Cardiac septum (tissue), 1 donor: ENCODE results near the gene MIA2. TPM values are rescaled to one million over a fixed set of nuclear protein-coding genes. Genes with fewer than 3 reads are reported as not detected.
A peak's percentile ranks its signal among the peaks of the same experiment; 100 is the strongest.
"Not testable (repeated sequence)": the region's sequence is repeated elsewhere in the genome, so short reads cannot be mapped to it uniquely, and the experiment has no call there.

Experiments
- DNase-seq: peaks from one replicate; pipeline ENCODE4 v3.0.0-alpha.2; 2020; ENCODE audit warnings: low spot score
- intact Hi-C: fragments of 100-400 bp; cut with DNase I; formaldehyde crosslinking; loops from one replicate; pipeline ENCODE4 v1.14.0; 2022
- total RNA-seq: library from RNA; stranded (reverse); fragmentation: NEBNext Ultra II Directional; extraction: Animal tissue kit (Norgen Biotek cat#: 25700); gene quantifications from one replicate; pipeline ENCODE4 v1.2.1, GENCODE V29; 2021
- donor health status: DM: no; HTN: no; CAD: no.

The MIA2 gene
- total RNA-seq, 1 donor from 2014 or later, result 24.0 TPM

DNA sequence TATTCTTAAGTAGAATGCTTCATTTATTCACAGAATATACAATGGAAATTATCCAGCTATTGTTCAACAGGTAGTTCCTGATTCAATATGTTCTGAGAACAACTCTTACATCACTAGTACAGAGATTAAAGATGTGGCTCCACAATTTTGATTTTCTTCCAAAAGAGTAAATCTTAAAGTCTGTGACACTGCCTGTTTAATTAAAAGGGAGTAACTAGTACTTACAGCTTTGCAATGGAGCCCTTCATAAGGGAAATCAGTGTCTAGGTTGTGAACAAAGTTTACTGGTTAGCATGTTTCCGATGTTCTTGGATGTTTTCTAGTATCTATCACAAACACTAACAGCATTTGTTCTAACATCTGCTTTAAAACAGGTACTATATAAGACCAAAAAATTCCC lies 30.8 kb downstream of the MIA2 start:
- intact Hi-C loops, result loop anchor here (10.0 kb wide), 1 partner anchor 160 kb away; the partner anchor contains the start of gene SEC23A
- DNase-seq, result no peak

DNA sequence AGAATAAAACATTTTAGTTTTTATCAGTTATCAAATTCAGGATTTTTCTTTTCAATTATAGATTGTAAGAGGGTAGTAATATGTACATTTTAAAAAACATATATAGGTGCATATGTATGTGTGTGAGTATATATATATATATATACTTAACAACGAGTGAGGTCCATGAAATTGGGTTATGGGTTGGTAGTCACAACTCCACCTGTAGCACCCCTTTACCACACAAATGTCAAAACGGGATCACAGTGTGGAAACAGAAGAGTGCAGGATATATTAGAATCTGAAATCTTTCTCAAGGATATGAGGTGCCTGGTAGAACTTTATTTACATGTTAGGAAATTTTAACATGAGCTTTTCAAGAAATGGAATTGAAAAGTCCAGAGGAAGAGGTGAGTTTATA lies 31.3 kb downstream of the MIA2 start:
- DNase-seq, result no peak
- intact Hi-C loops, result loop anchor here (5.0 to 10.0 kb wide), 2 partner anchors 37 to 160 kb away; partner anchors contain the start of gene SEC23A

DNA sequence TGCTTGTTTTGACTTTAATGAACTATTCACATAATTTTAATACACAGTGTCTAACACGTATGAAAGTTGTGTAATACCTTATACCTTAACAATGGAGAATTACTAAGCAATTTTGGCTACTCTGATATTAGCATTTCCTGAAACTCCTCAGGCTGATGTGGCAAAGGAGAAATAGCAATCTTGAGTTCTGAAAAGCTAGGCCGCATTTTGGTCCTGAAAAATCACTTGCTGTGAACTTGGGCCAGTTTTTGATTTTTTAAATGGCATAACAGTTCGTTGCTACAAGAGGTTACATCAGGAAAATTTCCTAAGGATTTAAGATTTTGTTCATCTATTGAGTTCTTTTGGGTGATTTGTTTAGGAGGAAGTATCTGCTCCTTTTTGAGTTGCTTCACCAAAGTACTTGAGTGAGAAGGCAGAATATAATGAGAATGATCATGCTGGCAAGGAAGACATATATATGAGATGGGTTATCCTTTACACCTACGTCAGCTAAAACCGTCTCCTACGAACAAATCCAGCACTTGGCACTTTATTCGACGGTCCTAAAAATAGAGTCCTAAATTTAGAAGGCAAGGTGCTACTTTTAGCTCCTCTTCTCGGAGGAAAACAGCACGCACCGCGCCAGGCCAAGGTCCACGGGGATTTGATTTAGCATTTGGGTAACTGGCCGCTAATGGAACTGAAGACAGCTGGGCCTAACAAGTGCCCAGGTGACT lies 32.2 kb downstream of the MIA2 start:
- no peak for DNase-seq
- intact Hi-C loops, result loop anchor here (2.0 to 10.0 kb wide), 4 partner anchors 36 to 165 kb away; partner anchors contain the start of genes SEC23A and TRAPPC6B

DNA sequence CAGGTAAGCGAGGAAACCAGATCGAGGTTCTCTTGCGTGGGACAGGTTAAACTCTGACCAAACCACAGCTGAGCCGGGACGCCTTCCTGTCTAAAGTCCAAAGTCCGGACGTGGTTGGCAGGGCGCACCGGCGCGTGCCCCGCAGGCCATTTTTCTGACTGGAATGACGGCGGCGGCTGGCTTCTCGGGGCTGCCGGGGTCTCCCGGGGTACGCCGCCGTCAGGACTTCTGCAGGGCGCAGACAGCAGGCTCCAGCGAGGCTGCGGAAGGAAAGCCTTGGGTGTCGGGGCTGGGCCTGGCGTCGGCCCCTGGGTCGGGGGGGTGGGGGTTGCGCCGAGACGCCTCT lies 32.8 kb downstream of the MIA2 start:
- peak; percentile 81 for DNase-seq
- intact Hi-C loops, result loop anchor here (2.0 to 10.0 kb wide), 4 partner anchors 36 to 164 kb away; partner anchors contain the start of genes SEC23A and TRAPPC6B

DNA sequence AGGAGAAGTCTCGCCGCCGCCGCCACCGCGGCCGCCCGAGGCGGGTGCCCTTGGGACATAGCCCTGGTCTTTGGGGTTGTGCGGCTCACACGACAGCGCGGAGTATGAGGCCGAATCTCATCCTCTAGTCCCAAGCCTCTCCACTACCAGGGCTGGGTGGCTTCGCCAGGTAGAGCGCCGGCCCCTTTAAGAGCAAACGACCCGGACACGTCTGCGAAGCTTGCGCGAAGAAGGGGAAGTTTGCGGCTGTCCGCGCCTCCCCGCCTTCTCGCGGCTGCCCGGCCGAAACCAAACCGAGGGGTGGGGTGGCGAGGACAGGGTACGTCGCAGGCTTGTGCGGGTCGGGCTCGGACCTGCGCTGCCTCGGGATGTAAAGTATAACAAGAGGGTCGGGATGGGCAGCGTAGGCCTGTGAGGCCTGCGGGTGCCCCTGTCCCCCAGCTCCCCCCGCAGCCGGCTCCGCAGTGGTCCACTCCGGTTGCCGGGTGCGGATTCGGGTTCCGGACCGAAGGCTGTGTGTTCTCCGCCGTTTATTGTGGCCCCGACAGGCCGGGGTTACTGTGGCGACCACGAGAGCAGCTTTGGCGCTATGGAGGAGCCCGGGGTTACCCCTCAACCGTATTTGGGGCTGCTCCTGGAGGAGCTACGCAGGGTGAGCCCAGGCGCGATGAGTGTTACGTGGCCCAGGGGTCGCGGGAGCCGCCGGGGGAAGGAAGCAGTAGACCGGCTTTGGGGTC lies 33.3 kb downstream of the MIA2 start:
- DNase-seq, result peak; percentile 96
- intact Hi-C loops, result loop anchor here (2.0 to 10.0 kb wide), 4 partner anchors 35 to 164 kb away; partner anchors contain the start of genes SEC23A and TRAPPC6B

DNA sequence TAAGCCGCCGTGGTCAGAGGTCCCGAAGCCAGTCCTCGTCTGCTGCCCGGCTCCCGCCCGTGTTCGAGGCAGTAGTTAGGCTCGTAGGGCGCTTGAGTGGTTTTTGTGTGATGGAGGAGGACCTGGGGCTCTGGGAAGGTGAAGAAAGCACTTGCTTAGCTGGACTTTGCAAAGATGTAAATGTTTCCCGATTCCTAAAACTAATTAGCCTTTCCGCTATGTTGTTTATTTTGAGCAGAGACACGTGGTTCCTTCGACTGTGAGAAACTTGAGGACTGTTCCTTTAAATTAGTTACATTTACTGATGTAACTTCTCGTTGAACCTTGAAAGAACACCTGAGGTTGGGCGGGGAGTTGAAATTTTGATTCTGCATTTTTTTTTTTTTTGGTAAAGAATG lies 33.9 kb downstream of the MIA2 start:
- peak; percentile 76 for DNase-seq
- intact Hi-C loops, result loop anchor here (2.0 to 10.0 kb wide), 4 partner anchors 35 to 163 kb away; partner anchors contain the start of genes SEC23A and TRAPPC6B

DNA sequence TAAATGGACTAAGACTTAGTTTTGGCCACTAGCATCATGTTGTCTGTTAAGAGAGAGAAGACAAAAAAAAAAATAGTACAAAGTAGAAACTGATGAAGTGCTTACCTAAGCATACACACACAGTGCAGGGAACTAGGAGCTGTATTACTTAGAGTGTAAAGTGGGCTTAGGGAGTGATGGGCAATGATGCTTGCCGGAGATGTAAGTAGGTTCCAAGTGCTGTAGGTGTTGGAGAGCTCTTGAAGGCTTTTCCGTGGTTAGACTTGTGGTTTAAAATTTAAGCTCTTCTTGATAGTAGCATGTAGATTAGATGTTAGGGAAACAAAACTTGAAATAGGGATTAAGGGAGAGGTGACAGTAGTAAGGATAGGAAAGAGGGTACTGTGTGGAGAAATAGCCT lies 34.7 kb downstream of the MIA2 start:
- DNase-seq, result no peak
- intact Hi-C loops, result loop anchor here (5.0 to 10.0 kb wide), 2 partner anchors 34 to 164 kb away; partner anchors contain the start of gene SEC23A

DNA sequence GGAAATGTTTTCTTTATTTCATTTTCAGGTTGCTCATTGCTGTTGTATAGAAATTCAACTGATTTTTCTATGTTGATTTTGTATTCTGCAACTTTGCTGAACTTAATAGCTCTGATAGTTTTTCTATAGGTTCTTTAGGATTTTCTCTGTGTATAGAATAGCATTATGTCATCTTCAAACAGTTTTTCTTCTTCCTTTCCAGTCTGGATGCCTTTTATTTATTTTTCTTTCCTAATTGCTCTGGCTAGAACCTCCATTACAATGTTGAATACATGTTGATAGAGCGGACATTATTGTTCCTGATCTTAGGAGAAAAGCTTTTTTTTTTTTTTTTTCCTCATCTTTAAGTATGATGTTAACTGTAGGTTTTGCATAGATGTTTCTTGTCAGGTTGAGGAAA lies 39.2 kb downstream of the MIA2 start:
- intact Hi-C loops, result no loop called here

DNA sequence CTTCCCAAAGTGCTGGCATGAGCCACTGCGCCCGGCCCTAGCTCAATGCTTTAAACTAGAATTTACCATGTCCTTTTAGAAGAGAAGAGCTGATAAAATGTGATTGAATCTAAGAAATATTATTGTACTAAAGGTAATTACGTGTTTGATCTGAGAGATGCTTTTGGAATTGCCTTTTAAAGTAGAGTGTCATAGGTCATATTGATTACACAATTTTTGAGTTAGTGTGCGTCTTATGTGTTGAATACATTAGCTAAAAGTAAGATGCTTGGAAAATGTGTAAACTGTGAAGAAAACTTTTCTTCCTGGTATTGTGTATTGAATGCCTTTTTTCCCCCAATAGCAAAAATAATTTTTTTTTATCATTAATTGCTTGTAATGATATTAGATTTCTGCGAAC lies 41.7 kb downstream of the MIA2 start:
- intact Hi-C loops, result no loop called here
- no peak for DNase-seq

More for the DNA sequence above, 39.2 kb downstream of the MIA2 start:
- DNase-seq, result no peak

DNA sequence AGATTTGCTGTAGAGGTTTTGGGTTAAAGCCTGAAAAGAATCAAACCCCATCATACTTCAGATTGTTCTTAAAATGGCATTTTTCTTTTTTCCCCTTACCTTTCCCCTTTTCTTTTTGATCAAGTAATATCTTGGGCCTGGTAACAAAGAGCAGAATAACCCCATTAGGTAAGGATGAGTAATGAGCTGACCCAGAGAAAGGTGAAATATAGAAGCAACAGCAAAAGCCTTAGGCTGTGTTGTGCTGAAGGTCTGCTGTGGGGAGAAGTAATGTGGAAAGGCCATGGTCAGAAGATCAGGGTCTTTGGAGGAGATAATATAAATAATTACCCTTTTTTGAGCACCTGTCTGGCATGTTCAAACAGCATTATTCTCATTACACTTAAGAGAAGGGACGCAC lies 42.3 kb downstream of the MIA2 start:
- intact Hi-C loops, result no loop called here
- no peak for DNase-seq

DNA sequence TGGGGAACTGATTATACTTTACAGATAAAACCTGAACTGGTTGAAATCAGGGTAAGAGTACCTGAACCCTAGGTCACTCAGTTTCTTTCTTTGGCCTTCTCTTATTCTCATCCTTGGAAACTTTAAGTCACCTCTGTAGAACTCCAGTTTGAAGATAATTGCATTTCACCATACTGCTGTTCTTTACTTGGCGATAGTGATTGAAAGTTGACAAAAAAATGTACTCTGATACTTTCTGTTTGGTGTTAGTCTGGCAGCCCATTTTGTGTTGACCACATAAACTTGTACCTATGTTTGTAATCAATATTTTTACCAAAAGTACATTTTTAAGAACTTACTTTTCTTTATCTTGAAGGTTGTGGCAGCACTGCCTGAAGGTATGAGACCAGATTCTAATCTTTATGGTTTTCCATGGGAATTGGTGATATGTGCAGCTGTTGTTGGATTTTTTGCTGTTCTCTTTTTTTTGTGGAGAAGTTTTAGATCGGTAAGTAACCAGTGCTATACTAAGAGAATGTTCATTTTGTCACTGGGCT lies 42.9 kb downstream of the MIA2 start:
- intact Hi-C loops, result no loop called here
- DNase-seq, result no peak

DNA sequence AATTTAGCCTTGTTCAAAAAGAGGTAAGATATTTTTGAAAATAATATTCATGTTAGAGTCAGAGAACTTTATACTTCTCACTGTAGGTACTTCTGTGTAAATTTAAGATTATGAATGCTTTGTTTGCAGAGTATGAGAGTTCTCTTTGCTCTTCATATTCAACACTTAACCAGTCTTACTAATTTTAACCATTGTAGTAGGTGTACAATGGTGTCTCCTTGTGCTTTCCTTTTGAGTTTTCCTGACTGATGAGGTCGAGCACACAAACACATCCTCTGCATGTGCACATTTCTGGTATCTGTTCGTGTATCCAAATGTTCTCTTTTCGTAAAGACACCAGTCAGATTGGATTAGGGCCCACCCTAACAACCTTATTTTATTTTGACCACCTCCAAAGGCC lies 45.8 kb downstream of the MIA2 start:
- intact Hi-C loops, result no loop called here
- no peak for DNase-seq

DNA sequence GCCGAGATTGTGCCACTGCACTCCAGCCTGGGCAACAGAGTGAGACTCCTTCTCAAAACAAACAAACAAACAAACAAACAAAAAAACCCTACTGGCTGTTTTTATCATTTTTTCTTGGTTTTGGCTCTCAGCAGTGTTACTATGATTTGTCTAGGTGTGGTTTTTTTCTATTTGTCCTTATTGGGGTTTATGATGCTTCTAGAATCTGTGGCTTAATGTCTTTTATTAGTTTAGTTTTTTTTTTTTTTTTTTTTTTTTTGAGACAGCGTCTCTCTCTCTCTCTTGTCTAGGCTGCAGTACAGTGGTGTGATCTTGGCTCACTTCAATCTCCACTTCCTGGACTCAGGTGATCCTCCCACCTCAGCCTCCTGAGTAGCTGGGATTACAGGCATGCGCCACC lies 47.0 kb downstream of the MIA2 start:
- DNase-seq, intact Hi-C loops: not testable (repeated sequence)

DNA sequence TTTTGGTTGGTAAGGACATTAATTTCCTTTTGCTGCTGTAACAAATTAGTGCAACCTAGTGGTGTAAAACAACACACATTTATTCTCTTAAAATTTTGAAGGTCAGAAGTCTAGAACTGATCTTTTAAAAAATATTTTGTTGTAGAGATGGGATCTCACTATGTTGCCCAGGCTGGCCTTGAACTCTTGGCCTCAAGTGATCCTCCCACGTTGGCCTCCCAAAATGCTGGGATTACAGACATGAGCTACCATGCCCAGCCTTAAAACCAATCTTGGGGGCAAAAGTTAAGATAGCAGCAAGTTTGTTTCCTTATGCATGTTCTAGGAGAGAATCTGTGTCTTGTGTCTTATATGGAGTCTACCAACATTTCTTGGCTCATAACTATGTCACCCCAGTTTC lies 55.8 kb downstream of the MIA2 start:
- intact Hi-C loops, result no loop called here

DNA sequence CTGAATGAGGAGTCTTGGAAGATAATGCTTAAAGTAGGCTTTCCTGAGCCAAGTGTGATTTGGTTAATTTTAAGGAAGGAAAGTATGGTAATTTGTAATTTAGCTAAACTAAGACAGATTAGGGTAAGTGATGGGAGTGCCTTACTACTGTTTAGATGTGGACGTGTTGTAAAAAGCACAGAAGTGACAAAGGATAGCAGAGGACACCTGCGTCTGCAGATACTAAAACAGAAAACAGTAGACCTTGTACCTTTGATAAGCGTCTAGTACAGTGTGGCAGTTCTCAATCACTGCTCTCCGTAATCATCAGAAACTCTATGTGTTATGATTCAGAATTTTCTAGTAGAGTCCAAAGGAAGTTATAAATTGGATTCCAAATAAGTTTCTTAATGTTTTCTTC lies 58.0 kb downstream of the MIA2 start:
- intact Hi-C loops, result no loop called here
- DNase-seq, result no peak

More for the DNA sequence above, 55.8 kb downstream of the MIA2 start:
- no peak for DNase-seq

DNA sequence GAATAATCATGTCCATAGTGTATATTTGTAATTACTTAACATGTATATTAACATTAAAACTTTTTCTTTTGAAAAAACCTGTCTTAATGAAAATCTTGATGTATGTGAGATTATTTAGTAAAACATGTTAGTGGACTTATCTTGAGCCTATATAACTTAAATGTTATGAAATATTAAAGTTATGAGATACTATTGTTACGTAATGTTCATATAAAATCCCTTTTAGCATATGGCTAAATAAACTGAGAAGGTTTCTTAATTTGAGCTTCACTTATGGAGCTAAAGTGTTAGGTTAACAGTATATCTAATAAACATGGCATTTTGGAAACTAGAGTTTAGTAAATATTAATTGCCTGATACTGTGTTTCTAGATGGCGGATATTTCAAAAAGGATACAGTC lies 59.9 kb downstream of the MIA2 start:
- intact Hi-C loops, result no loop called here
- no peak for DNase-seq

DNA sequence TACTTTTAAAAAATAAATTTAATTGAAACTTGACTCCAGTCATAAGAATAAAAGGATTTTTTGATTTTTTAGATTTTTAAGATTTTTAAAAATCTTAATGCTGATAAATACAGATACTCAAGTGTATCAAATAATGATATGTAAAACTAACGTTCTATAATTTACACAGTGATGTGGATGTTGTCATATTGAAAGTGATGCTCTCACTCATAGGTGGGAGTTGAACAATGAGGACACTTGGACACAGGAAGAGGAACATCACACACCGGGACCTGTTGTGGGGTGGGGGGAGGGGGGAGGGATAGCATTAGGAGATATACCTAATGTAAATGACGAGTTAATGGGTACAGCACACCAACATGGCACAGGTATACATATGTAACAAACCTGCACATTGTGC lies 66.7 kb downstream of the MIA2 start:
- DNase-seq, result not testable (repeated sequence)
- intact Hi-C loops, result loop anchor here (5.0 kb wide), 1 partner anchor 33 kb away; no protein-coding TSS in a partner anchor

DNA sequence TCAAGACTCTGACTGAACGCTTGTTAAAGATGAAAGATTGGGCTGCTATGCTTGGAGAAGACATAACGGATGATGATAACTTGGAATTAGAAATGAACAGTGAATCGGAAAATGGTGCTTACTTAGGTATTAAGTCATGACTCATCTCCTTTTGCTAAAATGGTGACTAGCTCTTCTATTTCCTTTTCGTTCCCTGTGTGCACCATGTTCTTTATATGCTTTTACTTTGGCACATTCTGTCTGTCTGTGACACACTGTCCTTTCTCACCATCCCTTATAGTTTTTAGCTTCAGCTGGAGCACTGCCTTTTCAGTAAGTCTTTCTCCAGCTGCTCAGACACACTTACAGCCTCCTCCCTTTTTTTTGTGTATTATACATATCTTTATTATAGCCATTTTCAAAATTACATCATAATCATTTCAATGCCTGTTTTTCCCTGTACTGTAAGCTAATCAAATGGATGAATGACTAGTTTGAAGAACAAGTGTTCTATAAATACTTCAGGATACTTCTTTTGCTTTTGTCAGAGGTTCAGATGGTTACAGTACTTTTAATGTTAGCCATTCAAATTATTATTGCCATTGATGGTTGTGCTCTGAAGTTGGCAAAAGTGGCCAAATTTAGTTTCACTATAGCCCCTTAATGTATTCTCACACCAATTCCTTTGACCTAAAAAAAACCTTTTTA lies 68.6 kb downstream of the MIA2 start:
- intact Hi-C loops, result loop anchor here (5.0 kb wide), 1 partner anchor 35 kb away; no protein-coding TSS in a partner anchor
- no peak for DNase-seq

DNA sequence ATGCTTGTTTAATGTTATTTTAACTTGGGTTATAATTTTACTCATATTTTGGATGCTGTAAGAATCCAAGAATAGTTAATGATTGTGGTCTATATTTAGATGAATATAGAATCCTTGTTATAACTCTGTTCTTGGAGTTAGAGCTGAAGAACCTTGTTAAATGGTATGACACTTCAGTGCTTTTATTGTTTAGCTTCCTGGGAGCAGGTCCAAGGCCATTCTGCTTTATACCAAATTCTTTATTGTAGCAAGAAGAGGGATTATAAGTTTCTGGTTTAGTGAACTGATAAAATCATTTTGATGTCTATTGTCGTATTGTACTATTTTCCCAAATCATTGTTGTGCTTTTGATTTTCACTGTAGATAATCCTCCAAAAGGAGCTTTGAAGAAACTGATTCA lies 69.4 kb downstream of the MIA2 start:
- DNase-seq, result no peak
- intact Hi-C loops, result loop anchor here (5.0 kb wide), 1 partner anchor 36 kb away; no protein-coding TSS in a partner anchor

DNA sequence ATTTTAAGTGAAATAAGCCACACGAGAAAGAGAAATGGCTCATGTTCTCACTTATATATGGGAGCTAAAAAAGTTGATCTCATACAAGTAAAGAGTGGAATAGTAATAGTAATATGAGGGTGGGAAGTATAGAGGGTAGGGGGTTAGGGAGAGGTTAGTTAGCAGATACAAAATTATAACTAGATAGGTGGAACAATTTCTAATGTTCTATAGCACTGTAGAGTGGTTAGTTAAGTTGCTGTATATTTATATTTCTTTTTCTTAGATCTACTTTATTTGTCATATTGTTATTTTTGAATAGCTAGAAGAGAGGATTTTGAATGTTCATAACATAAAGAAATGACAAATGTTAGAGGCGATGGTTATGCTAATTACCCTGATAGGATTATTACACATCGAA lies 74.1 kb downstream of the MIA2 start:
- intact Hi-C loops, result no loop called here
- no peak for DNase-seq
